Fibroblast of mammary gland (primary cell): ENCODE measurements around the gene GFER.
A peak's percentile ranks its signal among the peaks of the same experiment; 100 is the strongest.

ENCODE experiments used
- DNase-seq: peaks from one replicate; pipeline ENCODE4 v3.0.0-alpha.2; 2010; ENCODE audit warnings: low read depth
- H3K4me3 ChIP-seq: 2 replicates; pipeline ENCODE4 v1.5.1; 2011; ENCODE audit warnings: low read depth, mild to moderate bottlenecking, low read length, moderate library complexity; ENCODE audit not compliant: control insufficient read depth
- TF ChIP-seq, protein P1 (sequence below): conservative IDR thresholded peaks from 2 replicates; pipeline ENCODE4 v1.5.1; 2011; ENCODE audit warnings: low read depth, low read length, inconsistent platforms; ENCODE audit not compliant: control insufficient read depth, insufficient read depth

The GFER gene

GRCh38 chr16:2013527-2013926 is 29.5 kb downstream of the GFER start:
- H3K4me3 ChIP-seq: no peak overlapping the region
- TF ChIP-seq, protein P1, sequence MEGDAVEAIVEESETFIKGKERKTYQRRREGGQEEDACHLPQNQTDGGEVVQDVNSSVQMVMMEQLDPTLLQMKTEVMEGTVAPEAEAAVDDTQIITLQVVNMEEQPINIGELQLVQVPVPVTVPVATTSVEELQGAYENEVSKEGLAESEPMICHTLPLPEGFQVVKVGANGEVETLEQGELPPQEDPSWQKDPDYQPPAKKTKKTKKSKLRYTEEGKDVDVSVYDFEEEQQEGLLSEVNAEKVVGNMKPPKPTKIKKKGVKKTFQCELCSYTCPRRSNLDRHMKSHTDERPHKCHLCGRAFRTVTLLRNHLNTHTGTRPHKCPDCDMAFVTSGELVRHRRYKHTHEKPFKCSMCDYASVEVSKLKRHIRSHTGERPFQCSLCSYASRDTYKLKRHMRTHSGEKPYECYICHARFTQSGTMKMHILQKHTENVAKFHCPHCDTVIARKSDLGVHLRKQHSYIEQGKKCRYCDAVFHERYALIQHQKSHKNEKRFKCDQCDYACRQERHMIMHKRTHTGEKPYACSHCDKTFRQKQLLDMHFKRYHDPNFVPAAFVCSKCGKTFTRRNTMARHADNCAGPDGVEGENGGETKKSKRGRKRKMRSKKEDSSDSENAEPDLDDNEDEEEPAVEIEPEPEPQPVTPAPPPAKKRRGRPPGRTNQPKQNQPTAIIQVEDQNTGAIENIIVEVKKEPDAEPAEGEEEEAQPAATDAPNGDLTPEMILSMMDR: no peak
- no peak for DNase-seq

DNA sequence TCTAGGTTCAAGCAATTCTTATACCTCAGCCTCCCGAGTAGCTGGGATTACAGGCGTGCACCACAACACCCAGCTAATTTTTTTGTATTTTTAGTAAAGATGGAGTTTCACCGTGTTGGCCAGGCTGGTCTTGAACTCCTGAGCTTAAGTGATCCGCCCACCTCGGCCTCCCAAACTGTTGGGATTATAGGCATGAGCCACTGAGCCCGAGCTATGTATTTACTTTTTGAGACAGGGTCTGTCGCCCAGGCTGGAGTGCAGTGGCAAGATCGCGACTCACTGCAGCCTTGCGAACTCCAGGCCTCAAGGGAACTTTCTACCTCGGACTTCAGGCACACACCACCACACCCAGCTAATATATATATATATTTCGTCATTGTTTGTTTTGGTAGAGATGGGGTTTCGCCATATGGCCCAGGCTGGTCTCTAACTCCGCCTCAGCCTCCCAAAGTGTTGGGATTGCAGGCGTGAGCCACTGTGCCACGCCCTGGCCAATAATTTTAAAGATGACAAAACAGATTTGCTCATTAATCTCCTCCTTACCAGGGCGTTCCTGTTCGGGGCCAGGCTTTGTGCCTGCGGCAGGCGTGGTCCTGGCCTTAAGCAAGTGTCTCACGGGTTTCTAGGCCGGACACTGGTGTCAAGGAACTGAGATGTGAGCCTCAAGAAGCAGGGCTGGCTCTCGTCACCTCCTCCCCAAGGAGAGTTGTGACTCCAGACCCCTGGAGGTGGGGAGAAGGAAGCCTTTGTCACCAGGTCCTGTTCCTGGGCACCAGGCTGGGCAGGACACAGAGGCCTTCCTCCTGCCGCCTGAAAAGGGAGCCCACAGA is 31.3 kb downstream of the GFER start:
- peak; percentile 69 for DNase-seq

GRCh38 chr16:2015947-2016208 is 31.9 kb downstream of the GFER start:
- TF ChIP-seq, protein P1: no peak
- no peak overlapping the region for H3K4me3 ChIP-seq
- DNase-seq: no peak

More for the DNA sequence above, 31.3 kb downstream of the GFER start:
- H3K4me3 ChIP-seq: no peak overlapping the region
- TF ChIP-seq, protein P1: no peak

- TF ChIP-seq, protein P1: peak; percentile 43
- DNase-seq: no peak
- H3K4me3 ChIP-seq: no peak overlapping the region
These were observed 32.5 kb downstream of the GFER start for GRCh38 chr16:2016407-2016922.

DNA sequence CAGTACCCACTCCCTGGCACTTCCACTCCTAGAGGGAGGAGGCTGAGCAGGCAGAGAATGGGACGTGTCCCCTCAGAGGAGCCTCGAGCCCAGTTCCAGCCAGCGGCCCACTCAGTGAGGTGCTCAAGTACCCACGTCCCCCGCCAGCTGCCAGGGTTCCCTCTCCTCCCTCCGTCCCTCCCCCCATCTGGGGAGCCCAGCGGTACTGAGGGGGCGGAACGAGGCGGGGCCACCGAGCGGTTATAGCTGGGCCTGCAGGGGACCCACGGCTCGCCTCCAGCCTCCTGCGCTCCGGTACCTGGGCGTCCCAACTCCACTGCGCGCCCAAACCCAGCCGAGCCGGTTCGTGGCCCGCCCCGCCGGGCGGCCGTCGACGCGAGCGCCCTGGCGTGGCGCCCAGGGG is 35.5 kb downstream of the GFER start, which contains the start of gene NPW:
TSS of gene NPW (plus strand) at position 268 of the 403 bp plus-strand sequence.
- H3K4me3 ChIP-seq: no peak within 1 kb of the TSS
- DNase-seq: no peak

DNA sequence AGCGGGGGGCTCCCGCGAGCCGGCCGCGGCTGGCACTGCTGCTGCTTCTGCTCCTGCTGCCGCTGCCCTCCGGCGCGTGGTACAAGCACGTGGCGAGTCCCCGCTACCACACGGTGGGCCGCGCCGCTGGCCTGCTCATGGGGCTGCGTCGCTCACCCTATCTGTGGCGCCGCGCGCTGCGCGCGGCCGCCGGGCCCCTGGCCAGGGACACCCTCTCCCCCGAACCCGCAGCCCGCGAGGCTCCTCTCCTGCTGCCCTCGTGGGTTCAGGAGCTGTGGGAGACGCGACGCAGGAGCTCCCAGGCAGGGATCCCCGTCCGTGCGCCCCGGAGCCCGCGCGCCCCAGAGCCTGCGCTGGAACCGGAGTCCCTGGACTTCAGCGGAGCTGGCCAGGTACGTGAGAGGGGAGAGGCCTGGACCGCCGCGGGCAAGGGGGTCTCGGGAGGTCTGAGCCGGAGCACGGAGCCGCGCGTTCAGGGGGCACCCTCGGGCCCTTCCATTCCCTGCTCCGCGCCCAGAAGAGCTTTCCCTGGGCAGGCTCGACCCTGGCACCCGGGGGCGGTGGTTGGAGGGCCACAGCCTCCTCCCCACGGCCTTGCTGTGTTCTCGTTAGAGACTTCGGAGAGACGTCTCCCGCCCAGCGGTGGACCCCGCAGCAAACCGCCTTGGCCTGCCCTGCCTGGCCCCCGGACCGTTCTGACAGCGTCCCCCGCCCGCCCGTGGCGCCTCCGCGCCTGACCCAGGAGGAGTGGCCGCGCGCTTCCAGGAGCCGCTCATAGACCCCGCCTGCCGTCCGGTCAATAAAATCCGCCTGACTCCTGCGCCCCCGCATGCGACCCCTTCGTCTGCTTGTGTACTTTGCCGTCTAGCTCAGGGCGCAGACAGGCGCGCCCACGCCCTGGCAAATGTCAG is 36.2 kb downstream of the GFER start:
- H3K4me3 ChIP-seq: no peak overlapping the region
- no peak for DNase-seq
- TF ChIP-seq, protein P1: no peak

More for the DNA sequence above, 35.5 kb downstream of the GFER start, which contains the start of gene NPW:
- TF ChIP-seq, protein P1: no peak
